GM19397 (cell line): ENCODE measurements around the gene TRAM2.
A peak's percentile ranks its signal among the peaks of the same experiment; 100 is the strongest.

Experiments
- ATAC-seq: cut with Tn5 transposase; IDR thresholded peaks from one replicate; pipeline ENCODE4 v1.9.1; 2021; ENCODE audit warnings: mild to moderate bottlenecking, moderate library complexity; ENCODE audit not compliant: unreplicated experiment

Gene TRAM2

GRCh38 chr6:52595000-52595795 lies 18.3 kb upstream of the TRAM2 start:
- ATAC-seq, result peak; percentile 70

DNA sequence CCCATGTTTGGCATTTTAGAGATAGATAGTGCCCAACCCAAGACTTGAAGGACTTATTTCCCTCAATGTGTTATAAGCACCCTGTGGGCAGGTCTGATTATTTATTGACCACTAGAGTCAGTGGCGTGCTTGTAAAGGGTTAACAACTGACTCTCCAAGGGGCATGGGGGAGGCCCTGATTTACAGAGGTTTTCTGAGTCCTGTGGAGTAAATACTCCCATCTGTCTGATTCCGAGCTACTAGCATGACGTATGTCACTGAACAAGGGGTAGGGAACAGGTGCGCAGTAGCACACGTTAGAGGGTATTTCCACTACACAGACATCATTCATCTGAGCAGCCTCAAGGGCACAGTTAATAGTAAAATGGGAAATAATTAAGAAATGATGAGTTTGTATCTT lies 17.4 kb upstream of the TRAM2 start:
- no peak for ATAC-seq

DNA sequence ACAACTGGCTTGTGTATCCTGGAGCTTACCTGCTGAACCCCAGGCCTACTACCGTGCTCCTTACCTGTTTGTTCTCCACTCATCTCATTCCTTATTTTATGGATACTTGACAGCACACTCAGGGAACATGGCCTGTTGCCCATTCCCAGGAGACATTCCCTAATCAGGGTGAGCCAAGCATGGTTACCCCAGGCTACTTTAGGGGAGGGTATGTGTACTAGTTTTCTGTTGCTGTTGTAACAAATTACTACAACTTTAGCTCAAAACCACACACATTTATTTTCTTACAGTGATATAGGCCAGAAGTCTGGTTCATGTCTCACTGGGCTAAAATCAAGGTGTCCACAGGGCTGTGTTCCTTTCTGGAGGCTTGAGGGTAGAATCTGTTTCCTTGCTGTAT lies 15.0 kb upstream of the TRAM2 start:
- ATAC-seq, result no peak

- no peak for ATAC-seq
These were observed 13.5 kb upstream of the TRAM2 start for GRCh38 chr6:52590152-52590891.

- ATAC-seq, result no peak
These were observed 11.8 kb upstream of the TRAM2 start for GRCh38 chr6:52588710-52589091.

DNA sequence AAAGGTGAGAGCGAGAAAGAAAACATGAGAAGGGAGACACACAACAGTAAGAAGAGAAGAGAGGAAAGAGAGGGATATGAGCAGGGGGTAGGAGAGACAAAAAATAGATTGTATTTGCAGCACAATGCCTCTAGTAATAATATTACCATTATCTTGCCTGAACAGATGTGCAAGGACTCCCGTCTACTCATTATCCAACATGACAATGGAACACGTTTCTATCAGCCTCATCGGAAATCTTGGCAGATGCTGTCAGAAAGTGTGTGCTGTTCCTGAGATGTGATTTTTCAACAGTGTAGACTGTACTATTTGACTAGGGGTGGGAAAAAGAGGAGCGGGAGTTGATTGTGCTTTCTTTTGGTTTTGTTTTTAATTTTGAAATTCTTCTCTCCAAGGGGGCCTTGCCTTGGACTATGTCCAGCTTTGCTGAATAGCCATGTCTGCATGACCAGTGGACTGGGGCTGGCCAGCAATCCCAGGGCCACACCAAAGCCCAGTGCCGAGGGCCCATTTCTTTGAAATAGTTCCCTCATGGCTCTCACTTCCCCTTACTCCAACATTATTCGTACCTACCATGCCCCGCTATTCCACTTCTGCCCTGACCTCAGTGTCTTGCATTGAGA lies 11.3 kb upstream of the TRAM2 start:
- no peak for ATAC-seq

DNA sequence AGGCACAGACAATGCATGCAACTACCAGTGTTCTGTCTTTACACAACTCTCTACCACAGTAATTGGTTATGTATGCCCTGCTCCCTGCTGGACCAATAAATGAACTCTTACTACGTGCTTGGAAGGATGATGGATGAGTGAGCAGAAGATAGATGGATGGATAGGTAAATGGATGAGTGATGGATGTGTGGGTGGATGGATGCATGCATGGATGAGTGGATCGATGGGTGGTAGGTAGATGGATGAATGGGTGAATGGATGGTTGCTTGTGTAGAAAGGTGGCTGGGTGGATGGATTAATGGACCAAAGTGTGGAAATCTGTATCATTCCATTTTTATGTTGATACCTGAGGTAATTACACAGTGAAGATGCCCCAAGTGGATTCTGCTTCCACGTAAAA lies 10.1 kb upstream of the TRAM2 start:
- ATAC-seq, result no peak

DNA sequence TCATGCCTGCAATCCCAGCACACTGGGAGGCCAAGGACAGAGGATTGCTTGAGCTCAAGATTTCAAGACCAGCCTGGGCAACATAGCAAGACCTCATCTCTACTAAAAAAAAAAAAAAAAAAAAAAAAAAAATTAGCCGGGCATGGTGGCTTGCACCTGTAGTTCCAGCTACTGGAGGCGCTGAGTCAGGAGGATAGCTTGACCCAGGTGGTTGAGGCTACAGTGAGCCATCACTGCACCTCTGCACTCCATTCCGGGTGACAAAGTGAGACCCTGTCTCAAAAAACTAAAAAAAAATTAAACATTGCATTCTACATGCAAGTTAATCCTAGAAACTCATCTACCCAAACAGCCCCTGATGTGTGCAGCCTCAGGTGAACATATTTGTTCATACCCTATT lies 7.3 kb upstream of the TRAM2 start:
- no peak for ATAC-seq

- no peak for ATAC-seq
These were observed 6.1 kb upstream of the TRAM2 start for GRCh38 chr6:52582996-52583395.

- no peak for ATAC-seq
These were observed 5.6 kb upstream of the TRAM2 start for GRCh38 chr6:52582446-52582845.

DNA sequence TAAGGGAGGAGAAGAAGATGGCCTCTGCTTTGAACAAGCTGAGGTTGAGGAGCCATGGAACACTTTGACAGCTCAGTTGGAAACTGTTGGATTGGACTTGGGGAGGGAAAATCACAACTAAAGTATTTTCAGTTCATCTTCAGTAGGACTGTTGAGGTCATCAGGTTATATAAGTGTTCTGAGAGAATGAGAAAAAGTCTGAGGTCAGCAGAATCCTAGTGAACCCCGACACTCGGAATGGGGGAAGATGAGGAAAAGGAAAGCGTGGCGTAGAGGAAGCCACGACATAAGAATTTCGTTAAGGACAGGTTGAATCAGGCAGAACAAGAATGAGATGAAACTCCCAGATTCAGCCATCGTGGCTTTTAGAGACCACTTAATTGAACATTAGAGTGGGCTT lies 4.0 kb upstream of the TRAM2 start:
- no peak for ATAC-seq

DNA sequence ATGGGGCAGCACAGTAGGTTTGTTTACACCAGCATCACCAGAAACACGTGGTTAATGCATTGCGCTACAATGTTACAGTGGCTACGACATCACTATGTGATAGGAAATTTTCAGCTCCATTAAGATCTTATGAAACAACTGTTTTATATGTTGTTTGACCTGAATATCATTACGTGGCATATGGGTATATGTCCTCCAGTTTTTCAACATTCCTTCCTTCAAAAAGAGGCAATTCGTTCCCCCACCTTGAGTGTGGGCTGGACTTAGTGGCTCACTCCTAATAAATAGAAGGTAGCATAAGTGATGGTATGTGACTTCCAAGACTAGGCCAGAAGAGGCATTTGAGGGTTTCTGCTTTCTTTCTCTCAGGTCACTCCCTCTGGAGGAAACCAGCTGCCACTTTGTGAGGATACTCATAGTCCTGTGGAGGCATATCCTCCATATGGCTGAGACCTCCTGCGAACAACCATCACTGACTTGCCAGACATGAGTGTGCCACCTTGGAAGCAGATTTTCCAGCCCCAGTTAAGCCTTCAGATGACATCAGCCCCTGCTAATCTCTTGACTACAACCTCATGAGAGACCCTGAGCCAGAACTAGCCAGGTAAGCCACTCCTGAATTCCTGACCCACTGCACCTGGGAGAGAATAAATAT lies 2.3 kb upstream of the TRAM2 start:
- no peak for ATAC-seq

- ATAC-seq, result no peak
These were observed 1.1 kb upstream of the TRAM2 start for GRCh38 chr6:52577778-52578463.

- peak; percentile 63 for ATAC-seq
These were observed 353 bp downstream of the TRAM2 start for GRCh38 chr6:52576392-52577021.

DNA sequence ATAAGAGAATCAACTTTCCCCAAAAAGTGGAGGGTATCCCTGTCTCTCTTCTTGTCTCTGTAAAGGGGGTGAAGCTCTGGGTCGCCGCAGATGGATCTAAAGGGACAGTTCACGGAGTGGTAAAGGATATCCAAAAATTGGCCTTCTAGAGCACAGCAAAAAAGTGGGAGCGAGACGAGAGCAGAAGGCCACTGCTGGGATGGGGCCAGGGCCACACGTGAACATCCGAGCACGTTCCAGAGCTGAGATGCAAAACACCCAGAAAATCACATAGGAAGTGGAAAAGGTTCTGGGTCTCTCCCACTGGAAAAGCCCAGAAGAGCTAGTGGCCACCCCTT lies 837 bp downstream of the TRAM2 start:
- no peak for ATAC-seq

- no peak for ATAC-seq
These were observed 1.4 kb downstream of the TRAM2 start for GRCh38 chr6:52575502-52575892.

DNA sequence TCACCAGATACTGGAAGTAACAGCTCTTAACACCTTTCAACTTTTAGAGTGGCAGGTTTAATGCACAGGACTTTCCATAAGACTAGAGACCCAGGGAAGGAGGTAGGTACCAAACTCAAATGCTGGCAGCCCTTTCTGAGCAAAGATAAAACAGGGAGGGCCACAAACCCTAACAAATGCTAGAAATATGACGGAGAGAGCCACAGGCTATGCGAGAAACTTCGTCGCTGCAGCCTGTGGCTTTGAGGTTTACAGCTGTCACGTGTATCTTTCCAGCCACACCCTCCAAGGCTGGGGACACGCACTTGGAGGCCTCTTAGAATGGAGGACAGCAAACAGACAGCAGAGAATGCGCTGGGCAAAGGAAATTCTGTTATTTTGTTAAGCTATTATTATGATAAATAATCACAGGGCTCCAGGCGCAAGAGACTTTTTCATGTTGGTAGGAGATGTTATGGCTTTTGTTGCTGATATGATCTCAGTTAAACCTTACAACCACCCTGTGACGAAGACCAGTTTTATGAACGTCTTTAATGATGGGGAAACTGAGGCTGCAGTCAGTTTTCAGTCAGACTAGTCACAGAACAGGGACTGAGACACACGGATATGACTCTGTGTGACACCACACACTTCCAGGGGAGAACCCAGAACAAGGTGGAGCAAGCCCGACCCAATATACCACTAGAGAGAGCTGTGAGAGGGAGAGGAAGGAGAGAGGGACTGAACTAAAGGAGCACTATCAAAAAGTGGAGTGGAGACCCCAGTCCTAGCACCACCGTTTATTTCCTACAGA lies 2.0 kb downstream of the TRAM2 start:
- ATAC-seq, result peak; percentile 35

DNA sequence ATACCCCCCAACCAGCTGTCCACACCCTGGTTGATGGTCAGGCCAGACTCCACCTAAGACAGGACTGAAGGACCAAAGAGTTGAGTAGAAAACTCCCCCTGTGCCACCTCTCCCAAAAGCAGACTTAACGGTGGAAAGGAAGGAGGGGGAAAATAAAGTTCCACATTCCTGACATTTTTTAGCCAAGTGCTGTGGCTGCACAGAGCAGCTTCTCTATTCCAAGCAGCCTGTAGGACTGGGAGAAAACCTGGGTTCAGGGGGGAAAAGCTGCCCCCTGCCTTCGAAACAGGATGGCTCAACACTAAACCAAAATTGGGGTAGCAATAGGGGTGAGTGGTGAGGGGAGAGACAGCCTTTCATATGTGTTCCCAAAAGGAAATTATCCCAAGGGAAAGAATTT lies 3.6 kb downstream of the TRAM2 start:
- ATAC-seq, result no peak

GRCh38 chr6:52572536-52572935 lies 4.3 kb downstream of the TRAM2 start:
- no peak for ATAC-seq
